Measurements from ENCODE around the gene KLHDC7B.

- TF ChIP-seq CTCF (IDR thresholded peaks at IDR 0.05), result no peak
- no peak for TF ChIP-seq SIN3A (IDR thresholded peaks at IDR 0.05; ENCODE audit: borderline replicate concordance, insufficient read depth, low read depth, low read length)
- no peak for TF ChIP-seq POLR2AphosphoS5 (IDR thresholded peaks at IDR 0.05; ENCODE audit: low read depth, low read length)
- TF ChIP-seq REST (IDR thresholded peaks at IDR 0.05; ENCODE audit: insufficient read depth in 1 of 2, low read depth in 2 of 2, low read length in 1 of 2), result no peak
- no peak for TF ChIP-seq TCF7L2 (IDR thresholded peaks at IDR 0.05; ENCODE audit: low read depth, low read length)
Observed at GRCh38 chr22:50516068-50516467, 29.6 kb upstream of the KLHDC7B start.

Data from Panc1 (cell line).